HG03354 (cell line): Measurements from ENCODE around the gene EHD4.

Source experiments
- ATAC-seq: cut with Tn5 transposase; IDR thresholded peaks from one replicate; pipeline ENCODE4 v1.9.1; 2021; ENCODE audit warnings: mild to moderate bottlenecking; ENCODE audit not compliant: unreplicated experiment, poor library complexity, severe bottlenecking

The EHD4 gene

DNA sequence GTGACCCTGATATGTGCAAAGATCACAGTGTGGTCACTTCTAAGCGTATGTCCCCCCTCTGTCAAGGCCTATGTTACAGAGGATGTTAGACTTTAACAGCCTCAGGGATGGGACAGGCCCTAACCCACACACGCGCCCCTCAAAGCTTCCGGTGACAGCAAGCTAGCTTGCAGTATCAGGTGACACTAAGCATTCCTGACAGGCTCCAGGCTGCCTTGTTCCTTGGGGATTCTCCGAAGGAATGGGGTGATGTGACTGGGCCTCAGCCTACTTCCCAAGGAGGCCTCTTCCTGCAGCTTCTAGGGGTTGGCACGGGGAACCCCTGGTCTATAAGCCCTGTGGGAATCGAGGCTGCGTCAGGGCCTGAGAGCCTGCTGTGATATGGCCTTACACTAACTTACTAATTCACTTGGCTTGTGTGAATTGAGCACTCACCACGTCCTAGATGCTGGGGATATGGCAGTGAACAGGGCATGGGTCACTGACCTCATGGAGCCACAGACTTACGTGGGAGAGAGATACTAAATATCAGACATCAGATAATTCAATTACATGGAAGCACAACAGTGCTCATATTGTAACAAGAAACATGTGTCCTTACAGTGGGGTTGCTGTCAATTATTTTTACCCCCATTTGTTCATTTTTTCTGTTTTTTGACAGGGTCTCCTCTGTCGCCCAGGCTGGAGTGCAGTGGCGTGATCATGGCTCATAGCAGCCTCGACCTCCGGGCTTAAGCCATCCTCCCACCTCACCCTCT lies 67.1 kb downstream of the EHD4 start:
- no peak for ATAC-seq

DNA sequence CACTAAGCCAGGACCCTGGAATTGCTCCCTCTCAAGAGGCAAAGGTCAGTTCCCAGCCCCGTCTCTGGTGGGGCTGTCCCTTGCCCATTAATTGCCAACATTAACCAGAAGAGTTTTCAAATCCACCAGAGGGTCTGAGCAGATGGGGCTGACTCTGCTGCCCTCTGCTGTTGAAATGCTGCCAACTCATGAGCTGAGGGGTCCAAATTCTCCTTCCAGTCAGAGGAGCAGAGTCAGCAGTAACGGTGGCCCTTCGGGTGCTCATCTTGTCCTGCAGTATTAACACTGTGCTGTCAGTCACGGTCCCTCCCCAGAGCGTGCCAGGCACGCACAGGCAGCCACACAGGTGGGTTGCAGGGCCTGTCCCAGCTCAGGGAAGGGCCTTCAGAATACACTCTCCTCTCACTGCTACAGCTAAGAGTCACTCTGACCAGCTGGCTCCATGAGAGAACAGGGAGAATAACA lies 67.8 kb downstream of the EHD4 start:
- peak; percentile 61 for ATAC-seq

DNA sequence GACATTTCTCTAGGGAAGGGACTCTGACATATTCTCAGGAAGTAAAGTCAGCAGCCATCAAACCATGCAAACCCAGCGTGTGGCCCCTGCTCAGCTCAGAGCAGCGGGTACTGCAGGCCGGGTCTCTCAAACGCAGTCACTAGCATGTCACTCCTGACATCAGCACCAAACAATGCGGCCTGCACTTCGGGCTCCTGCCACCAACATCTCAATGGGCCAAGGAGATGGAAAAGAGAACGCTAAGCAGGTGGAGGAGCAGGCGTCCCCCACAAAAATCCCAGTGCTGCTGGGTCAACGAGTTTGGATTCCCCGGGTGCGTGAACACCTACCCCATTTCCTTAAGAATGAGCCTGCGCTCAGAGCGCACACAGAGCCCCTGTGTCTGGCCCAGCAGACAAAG lies 68.6 kb downstream of the EHD4 start:
- no peak for ATAC-seq

DNA sequence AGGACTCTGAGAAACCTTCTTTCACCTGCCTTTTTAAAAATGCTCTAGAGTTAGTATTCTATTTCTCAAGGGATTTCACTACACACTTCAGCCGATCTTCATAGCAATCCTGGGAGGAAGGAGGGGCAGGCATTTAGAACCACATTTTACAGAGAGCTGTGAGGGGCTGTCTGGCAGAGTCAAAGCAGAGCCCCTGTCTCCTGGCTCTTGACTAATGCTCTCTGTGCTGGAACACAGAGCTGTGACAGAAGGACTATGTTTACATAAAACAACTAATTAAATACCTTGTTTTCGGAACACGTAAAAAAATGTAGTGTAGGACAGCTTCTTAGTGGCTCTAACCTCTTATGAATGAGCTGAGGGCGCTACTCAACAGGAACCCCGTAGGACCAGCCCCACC lies 70.9 kb downstream of the EHD4 start:
- ATAC-seq, result no peak

DNA sequence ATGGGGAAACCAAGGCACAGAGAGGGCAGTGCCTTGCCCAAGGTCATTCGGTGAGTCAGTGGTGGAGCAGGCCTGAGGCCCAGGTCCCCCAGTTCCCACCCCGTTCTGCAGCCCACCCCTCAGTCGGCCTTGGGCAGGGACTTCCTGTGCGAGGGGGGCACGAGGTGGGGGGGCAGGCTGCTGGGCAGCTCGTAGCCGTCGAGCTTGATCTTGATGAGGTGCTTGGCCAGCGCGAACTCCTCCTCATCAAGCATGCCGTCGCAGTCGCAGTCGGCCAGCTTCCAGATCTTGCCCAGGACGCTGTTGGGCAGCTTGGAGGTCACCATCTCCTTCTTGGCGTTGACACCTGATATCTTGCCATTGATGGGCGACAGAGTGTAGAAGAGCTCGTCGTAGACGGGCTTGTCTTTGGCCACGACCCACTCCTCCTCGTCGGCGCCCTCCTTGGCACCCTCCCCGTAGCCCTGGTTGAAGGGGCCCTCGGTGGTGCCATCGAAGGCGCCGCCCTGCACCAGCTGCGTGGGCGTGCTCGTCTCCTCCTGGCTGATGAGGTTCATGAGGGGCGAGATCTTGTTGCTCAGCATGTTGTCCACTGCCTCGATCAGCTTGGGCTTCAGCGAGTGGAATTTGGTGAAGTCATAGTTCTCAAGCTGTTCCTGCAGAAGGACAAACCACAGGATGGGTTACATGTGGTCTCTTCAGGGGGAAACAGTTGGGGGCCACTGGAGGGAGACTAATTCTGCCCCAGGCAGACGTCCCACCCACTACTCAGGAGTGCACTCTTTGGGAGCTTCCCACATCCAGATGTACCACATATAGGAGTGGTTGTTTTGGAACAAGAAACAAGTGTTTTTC lies 71.6 kb downstream of the EHD4 start:
- no peak for ATAC-seq

DNA sequence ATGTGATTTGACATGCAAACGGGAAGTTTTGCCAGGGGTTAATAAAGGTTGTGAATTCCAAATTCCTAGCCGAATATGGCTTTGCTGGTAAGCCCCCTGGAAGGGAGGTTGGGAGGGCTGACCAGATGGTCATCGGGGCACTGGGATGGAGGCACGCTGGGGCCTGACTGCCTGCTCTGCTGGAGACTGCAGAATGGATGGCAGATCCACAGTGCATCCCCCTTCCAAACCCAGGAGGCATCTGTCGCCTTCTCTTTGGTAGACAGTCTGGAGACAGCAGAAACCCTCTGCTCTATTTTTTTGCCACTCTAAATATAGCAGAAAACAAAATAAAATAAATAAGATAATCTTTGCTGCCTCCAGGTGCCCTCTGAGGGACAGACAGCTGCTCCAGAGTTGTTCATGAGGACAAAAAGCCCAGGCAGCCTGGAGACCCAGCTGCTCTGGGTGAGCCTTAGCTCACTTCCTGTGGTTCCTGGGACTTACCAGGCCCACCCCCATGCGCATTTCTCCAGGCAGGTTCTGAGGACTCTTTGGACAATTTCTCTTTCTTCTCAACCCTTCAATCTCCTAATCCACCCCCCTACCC lies 72.4 kb downstream of the EHD4 start:
- ATAC-seq, result no peak

DNA sequence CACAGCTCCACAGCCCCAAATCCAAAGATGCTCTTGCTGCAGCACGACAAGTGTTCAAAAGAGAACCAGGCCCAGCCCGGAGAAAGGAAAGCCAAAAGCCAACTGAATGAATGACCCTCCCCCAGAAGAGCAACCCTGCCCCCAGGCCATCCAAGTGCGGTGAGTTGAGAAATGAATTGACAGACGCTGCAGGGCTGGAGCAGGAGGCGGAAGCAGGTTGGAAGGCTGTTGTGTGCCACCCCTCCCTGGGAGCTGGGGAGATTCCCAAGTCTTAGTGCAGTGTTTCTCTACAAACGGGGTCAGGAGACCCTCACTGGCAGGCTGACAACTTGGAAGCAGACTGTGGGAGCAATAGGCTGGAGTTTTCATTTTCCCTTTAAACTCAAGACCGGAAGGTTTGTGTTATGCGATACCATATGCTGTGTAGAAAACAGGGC lies 75.0 kb downstream of the EHD4 start:
- ATAC-seq, result no peak

DNA sequence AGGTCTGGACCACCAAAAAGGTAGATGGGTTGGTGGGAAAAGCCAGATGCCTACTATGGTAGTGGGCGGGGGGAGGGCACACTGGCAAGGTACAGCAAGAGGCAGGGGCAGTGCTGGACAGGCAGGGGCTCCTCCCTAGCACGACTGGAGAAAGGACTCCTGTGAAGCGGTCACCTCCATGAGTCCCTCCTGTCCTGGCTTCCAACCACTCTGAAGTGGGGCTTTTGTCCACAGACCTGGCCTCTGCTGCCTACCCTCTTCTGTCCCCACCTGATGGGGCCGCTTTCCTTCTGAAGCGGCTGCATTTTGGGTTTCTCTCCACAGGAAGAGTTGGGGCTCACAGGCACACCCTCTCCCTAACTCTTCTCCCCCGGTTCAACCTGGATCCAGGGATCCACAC lies 75.8 kb downstream of the EHD4 start:
- no peak for ATAC-seq

DNA sequence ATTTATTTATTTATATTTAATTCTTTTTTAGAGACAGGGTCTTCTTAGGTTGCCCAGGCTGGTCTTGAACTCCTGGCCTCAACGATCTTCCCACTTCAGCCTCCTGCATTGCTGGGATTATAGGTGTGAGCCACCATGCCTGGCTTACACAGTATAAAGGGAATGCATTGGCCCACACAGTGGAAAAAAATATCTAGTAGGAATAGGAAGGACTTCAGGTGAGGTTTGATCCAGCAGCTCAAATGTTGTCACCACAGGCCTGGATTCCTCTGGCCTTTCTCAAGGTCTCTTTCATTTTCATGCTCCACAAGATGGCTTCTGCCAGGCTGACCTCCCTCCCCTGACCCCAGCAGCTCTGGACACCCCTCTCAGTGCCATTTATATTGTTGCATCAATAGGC lies 76.4 kb downstream of the EHD4 start:
- no peak for ATAC-seq

DNA sequence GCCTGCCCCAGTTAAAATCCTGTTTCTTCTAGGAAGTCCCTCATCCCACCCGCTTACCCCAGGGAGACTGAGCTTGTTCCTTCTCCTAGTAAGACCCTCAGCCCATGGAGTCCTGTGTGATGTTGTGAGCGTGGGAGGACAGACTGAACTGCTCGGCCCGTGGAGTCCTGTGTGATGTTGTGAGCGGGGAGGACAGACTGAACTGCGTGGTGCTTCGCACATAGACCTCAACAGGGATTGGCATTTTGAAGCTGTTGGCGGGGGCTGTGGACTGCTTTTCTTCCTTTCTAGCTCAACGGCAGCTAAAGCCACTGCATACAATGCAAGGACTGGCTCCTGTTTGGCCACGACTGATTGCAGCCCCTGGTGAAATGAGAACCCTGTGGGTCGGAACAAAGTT lies 76.9 kb downstream of the EHD4 start:
- ATAC-seq, result no peak

DNA sequence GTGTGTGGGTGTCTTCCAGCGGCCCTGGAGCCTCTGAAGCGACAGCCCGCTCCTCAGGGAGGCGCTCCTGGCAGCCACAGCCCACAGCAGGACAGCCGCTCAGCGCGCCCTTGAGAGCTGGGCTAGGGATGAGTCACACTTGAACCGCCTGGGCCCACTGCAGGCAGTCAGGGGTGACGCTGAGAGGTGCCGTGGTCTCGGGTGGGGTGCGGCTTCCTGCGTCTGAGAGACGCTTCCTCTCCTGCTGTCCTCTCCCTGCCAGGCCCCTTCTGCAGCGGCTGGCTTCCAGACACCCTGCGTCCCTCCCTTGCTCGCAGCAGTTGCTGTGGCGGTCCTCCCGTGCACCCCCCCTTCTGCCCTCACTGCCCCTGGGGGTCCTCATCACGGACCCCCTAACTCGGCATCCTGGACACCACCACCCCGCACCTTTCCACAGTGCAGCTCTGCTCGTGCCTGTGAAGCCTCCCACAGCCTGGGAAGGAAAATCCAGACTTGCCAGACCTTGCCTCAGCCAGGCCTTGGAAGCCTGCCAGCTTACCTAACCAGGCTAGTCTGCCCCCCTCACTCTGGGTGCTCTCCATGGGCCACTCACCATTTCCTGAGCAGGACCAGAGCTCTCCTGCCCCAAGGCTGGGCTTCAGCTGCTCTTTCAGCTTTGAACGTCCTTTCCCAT lies 77.4 kb downstream of the EHD4 start:
- ATAC-seq, result peak; percentile 79

DNA sequence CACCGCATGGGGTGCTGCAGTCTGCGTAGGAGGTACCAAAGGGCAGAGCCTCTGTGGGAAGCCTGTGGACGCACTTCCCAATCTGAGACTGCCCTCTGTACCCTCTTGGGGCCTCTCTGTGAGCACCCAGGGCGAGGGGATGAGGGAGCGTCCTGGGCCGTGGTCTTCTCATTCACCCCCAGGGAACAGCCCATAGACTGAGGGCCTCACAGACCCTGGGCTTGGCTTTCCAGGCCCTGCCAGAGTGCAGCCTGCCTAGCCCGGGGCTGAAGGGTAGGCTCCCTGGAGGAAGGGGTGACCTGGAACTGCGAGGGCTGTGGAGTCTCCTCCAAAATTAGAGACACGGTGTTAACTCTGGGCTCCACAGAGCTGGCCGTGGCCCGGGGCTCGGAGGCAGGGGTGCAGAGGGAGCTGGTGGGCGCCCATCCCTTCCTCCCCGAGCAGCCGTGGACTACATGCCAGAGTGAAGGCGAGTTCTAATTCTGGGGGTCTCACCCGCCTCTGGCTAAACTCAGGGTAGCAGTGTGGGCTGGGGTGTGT lies 78.0 kb downstream of the EHD4 start:
- ATAC-seq, result no peak

DNA sequence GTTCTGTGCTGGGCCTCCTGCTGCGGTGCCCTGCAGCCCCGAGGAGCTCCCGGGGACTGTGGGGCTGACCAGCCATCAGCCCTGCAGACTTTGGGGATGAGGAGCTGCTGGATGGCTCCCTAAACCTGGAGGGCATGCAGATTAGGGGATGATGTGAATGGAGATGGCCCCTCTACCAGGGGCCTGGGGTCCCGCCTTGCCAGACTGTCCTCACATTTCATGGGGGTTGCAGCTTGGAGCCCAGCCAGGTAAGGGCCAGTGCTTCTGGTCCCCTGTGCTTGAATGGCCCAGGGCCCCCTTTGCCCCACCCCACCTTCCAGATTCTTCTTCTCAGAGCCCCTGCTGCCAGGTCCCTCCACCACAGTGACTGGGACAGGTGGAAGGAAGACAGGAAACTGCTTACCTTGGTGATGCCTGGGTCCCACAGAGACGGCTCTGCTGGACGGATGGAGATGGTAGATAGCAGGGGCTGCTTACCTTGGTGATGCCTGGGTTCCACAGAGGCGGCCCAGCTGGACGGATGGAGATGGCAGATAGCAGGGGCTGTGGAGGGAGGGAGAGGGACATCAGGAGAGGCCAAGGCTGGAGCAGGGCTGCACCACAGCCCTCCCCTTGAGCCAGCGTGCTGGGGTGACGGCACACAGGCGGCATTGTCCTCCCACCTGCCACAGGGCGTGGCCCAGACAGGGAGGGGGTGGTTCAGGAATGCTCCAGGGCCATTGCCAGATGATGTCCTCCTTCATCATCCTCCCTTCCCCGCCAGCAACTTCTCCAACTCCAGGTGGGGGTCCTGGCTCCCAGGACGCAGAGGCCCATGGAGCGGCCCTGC lies 78.7 kb downstream of the EHD4 start, which contains the start of gene SPTBN5:
SPTBN5 (minus strand) TSS at position 632 of the 829 bp plus-strand sequence; CDS start at position 76, 556 bp downstream.
- no peak for ATAC-seq

DNA sequence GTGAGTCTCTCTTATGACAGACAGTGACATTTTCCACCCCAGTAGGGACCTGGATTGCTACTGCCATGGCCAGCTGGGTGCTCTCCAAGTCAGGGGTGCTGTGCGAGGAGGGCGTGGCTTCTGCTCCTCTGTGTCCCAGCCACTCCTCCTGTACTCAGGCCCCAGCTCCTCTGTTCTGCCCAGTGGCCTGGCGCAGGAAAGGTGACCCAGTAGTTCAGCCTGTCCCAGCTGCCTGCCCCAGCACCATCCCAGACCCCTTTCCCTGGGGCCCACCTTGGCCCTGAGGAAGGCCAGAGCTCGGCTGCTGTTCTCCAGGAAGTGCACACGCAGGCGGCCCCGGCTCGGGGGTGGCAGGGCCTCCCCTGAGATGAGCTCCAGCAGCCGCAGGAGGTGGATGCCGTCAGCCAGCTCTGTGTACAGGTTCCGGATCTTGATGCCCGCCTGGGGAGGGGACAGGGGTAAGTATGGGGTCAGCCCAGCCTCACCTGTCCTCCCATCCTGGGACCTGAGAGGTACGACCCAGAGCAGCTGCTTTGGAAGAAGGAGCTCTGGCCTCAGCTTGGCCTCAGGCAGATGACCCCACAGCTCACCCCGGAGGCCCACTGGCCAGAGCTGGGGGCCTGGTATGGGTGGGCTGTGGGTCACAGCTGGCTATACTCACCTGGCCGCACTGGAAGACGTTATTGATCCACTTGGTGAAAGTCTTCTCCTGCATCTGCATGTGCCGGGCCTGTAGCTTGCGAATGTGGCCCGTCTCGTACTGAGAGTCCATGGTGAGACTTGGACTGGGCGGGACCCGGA lies 79.5 kb downstream of the EHD4 start:
- no peak for ATAC-seq

DNA sequence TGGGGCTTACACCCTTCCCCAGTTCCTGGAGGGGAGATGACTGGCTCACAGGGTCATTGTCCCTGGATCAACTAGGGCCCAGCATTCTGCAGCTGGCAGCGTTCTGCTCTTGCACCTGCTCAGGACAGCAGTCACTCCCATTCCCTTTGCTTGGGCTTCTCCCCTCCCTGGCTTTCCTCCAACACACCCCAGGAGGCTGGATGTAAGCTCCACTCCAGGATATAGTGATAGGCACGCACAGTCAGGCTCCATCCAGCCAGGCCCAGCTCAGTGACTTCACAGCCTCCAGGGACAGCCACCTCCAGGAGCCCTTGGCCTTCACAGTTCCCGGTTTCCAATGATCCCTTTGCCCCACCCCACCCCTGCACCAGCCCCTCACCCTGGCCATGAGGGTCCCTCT lies 80.4 kb downstream of the EHD4 start:
- ATAC-seq, result no peak

DNA sequence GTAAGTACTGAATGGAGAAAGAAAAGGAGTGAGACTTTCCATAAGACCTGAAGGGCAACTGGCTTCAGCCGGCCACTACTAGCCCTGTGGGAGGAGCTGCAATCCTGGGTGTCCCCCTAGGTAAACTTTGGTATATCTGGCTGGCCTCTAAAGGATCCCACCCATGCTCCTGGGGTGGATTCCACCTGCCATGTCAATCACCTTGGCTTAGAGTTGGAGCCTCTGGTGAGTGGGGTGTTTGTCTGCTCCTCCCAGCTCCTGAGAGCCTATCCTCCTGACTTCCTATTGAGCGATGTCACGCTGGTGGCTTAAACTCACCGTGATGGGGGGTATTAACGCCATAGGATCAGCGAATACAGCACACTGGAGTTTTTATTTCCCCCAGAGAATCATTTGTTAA lies 81.1 kb downstream of the EHD4 start:
- no peak for ATAC-seq

DNA sequence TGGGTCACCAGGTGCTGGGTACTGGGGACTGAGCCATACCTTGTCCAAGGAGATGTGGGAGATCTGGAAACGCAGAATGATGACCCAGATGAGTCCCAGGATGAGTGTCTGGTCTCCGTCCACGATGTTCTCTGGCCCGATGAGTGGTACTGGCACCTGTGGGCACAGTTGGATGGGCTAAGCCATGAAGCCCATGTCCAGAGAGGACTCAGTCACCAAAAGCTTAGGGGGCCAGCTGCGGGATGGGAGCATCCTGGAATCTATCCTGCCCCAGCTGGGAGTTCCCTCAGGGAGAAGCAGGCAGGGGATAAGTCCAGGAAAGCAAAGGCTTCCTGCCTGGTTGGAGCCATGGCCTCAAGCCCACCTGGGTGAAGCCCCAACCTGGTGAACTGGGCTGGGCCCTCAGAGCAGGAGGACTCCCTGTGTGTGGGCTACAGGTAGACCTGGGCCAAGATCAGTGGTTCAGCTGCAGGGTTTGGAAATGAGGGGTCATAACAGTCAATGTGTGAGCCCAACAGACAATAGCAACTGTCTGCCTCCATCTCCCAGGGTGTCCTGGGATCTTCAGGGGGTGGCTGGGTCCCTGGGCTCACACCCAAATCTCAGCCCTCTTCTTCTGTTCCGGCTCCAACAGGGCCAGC lies 82.2 kb downstream of the EHD4 start:
- ATAC-seq, result no peak
